NCI-H345 (cell line): ENCODE measurements around the gene FAM169A.
"Not testable (repeated sequence)": the region's sequence is repeated elsewhere in the genome, so short reads cannot be mapped to it uniquely, and the experiment has no call there.

Experiments
- DNase-seq: peaks from one replicate; lab custom pipeline; 2025; lab: John Stamatoyannopoulos, UW

Gene FAM169A, protein sequence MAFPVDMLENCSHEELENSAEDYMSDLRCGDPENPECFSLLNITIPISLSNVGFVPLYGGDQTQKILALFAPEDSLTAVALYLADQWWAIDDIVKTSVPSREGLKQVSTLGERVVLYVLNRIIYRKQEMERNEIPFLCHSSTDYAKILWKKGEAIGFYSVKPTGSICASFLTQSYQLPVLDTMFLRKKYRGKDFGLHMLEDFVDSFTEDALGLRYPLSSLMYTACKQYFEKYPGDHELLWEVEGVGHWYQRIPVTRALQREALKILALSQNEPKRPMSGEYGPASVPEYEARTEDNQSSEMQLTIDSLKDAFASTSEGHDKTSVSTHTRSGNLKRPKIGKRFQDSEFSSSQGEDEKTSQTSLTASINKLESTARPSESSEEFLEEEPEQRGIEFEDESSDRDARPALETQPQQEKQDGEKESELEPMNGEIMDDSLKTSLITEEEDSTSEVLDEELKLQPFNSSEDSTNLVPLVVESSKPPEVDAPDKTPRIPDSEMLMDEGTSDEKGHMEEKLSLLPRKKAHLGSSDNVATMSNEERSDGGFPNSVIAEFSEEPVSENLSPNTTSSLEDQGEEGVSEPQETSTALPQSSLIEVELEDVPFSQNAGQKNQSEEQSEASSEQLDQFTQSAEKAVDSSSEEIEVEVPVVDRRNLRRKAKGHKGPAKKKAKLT

DNA sequence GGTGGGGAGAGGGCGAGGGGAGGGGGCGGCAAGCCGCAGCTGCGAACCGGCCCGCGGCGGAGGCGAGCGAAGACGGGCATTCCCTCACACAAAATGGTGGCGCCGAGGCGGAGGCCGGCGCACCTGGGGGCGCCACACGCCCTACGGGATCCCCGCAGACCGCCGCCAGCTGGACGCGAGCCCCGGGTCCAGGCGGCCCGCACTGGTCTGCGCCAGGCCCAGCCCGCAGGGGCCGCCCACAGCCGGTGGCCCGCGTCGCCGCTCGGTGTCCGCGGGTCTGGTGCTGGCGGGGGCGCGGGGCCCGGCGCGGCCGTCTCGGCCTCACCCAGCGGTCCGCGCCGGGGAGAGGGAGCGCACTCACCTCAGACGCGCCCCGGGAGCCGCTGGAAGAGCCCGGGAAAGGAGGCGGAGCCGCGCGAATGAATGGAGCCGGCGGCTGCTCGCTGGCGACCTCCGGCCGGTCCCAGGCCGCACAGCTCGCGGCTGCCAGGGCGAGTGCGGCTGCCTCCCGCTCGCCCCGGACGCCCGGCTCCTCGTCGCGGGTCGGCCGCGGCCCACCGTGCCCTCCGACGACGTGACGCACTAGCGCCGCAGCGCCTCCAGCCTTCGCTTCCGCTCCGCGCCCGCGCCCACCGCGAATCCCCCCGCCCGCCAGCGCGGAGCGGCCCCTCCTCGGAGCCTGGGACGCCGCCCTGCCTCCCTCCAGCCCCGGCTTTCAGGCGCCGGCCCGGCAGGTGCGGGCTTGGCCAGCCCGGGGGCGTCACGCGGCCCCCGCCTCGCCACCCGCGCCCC is at the start of gene FAM169A:
TSS of gene FAM169A (minus strand) at position 584 of the 792 bp plus-strand sequence. CDS start 24,711 bp downstream, outside the sequence.
- peak; percentile 59 for DNase-seq

DNA sequence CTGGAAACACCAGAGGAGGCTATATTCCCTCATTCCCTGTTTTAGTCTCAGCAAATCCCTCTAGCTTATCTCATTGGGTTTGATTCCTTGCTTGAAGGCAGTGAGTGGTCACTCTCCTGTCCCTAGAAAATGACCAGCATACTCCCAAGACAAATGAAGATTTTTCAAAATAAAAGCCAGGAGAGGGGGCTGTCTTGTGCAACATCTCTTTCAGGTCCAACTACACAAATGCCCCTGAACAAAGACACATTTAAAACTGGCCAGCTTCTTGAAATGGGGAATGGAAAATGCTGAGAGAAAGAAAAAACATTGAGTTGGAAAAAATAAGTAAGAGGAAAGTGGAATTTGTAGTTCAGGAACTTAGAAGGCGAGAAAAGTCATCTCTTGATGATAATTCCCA is 49.3 kb upstream of the FAM169A start:
- no peak for DNase-seq

DNA sequence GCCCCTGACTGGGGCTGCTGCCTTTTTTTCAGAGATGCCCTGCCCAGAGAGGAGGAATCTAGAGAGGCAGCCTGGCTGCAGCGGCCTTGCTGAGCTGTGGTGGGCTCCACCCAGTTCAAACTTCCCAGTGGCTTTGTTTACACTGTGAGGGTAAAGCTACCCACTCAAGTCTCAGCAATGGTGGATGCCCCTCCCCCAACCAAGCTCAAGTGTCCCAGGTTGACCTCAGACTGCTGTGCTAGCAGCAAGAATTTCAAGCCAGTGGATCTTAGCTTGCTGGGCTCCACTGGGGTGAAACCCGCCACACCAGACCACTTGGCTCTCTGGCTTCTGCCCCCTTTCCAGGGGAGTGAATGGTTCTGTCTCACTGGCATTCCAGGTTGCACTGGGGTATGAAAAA is 45.2 kb upstream of the FAM169A start:
- not testable (repeated sequence) for DNase-seq

DNA sequence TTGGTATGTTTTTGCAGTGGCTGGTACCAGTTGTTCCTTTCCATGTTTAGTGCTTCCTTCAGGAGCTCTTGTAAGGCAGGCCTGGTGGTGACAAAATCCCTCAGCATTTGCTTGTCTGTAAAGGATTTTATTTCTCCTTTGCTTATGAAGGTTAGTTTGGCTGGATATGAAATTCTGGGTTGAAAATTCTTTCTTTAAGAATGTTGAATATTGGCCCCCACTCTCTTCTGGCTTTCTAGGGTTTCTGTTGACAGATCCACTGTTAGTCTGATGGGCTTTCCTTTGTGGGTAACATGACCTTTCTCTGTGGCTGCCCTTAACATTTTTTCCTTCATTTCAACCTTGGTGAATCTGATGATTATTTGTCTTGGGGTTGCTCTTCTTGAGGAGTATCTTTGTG is 43.7 kb upstream of the FAM169A start:
- DNase-seq, result not testable (repeated sequence)

DNA sequence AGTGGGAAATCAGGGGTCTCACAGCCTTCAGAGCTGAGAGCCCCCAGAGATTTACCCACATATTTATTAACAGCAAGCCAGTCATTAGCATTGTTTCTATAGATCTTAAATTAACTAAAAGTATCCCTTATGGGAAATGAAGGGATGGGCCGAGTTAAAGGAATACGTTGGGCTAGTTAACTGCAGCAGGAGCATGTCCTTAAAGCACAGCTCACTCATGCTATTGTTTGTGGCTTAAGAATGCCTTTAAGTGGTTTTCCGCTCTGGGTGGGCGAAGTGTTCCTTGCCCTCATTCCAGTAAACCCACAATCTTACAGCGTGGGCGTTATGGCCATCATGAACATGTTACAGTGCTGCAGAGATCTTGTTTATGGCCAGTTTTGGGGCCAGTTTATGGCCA is 42.0 kb upstream of the FAM169A start:
- not testable (repeated sequence) for DNase-seq

DNA sequence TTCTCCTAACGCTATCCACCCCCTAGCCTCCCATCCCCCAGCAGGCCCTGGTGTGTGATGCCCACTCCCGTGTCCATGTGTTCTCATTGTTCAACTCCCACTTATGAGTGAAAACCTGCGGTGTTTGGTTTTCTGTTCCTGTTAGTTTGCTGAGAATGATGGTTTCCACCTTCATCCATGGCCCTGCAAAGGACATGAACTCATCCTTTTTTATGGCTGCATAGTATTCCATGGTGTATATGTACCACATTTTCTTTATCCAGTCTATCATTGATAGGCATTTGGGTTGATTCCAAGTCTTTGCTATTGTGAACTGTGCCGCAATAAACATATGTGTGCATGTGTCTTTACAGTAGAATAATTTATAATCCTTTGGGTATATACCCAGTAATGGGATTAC is 38.5 kb upstream of the FAM169A start:
- not testable (repeated sequence) for DNase-seq

DNA sequence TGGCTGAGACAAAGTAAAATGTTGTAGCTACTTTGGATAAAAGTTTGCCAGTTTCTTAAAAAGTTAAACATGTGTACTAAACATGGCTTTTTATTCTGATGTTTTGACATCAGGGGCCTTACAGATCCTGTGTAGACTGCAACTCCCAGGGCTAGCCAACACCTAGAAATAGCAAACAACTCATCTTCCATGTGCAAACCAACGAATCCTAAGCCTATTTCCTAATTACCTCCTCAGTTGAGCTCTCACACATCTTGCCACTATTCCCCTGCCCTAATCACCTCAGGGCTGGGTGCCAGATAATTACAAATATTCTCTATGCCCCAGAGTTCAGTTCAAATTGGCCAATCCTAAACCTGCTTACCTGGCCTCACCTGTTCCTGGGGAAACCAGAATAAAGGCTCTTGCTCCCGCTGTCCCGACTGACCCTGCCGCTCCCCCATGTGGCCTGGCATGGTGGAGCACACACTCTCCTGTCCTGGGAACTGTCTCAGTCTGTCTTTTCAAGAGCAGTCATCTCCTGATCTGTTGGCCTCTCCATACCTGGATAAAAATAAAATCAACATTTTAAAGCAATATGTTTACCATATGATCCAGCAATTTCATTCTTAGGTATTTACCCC is 37.1 kb upstream of the FAM169A start:
- peak; percentile 9 for DNase-seq

DNA sequence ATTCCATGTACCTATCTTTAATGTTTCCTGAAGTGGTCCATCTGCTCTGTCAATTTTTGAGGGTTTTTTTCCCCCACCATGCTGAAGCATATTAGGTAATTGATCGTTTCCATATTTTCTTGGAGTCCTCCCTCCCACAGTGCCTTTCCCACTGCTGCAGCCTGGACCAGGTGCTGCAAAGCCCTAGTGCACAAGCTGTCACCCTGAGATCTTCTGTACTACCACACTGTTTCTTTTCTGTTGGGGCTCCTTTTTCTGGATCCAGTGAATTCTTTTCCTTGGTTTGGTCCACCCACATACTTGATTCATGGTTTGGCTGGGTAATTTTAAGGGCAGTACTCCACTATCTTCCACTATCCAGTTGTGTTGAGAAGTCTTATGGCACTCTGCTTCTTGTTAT is 30.9 kb upstream of the FAM169A start:
- no peak for DNase-seq

DNA sequence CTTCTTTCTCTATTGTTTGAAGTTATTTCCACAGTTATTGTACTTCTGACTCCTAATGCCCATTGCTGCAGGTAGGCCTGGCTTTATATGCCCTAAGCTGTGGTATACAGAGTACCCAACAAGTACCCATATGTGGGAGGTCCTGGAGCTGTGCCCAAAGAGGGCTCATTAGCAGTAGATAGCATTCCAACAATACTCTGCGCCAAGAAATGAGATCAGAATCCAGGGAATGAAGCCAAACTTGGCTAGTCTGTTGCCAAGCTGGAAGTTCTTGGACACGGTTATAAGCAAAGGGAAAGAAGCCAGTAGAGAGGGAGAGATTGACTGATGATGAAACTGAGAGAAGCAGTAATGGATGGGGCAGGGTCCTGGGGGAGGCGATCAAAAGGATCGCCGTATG is 29.7 kb upstream of the FAM169A start:
- no peak for DNase-seq

DNA sequence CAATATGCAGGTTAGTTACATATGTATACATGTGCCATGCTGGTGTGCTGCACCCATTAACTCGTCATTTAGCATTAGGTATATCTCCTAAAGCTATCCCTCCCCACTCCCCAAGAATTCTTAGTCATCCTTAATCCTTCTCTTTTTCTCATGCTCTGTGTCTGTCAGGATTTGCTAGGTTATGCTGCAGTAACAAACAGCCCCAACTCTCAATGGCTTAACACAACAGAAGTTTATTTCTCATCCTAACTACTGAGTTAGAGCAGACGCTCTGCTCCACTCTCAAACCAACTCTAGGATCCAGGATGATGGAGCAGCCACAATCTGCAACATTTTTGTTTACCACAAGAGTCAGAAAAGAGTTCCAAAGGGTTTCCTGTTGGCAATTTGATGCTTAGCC is 28.2 kb upstream of the FAM169A start:
- no peak for DNase-seq

DNA sequence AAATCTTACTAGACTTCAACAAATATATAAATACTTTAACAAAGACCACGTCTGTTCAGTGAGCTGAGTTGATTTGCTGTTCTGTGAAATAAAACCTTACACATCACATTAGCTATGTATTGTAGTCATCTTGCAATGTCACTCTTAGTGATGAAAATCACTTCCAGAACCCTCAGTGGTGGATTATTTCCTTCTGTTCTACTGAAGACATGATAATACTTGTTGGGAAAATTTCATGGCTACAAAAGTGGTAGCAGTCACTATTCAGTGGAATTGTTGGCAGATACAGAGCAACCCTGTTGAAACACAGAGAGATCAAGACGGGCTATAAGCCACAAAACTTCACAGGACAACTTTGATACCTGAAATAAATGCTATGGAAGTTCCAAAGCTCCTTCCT is 26.7 kb upstream of the FAM169A start:
- DNase-seq, result no peak

DNA sequence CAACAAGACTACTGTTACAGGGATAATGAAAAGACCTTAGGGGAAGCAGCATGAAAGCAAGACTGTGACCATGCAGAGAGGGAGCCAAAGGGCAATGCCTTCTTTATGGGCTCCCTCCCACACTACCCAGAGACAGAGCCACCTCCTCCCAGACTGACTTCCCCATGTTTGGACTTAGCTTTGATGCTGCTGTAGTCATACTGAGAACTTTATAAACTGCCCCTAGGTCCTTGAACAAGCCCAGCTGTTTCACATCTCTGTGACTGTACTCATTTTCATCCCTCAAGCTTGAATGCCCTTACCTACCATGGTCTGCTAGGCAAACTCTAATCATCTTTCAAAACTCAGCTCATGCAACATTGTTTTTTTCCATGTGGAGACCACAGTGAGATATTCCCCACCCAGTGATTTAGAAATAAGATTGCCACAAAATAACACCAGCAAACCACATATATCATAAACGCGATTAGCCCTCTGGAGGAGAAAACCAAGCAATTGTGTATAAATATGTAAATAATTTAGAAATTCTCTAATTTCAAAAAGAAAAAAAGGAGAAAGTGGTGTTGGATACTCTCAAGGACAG is 23.4 kb upstream of the FAM169A start:
- DNase-seq, result no peak

DNA sequence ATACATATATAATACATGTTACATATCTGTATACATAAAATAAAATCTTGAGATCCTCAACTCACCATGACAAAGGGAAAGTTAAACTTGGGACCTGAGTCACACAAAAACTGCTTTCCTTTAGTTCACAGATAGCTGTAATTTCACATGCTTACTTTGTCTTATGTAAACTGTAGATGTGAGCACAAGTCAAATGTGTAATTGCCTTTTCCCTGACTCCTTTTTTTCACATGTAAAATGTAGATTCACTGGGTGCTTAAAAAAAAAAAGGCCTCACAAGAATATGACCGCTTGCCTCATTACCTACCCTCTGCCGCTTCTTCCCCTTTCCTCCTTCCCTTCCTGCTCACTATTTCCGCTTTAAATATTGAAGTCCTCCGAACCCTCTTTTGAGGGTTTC is 21.9 kb upstream of the FAM169A start:
- DNase-seq, result no peak

DNA sequence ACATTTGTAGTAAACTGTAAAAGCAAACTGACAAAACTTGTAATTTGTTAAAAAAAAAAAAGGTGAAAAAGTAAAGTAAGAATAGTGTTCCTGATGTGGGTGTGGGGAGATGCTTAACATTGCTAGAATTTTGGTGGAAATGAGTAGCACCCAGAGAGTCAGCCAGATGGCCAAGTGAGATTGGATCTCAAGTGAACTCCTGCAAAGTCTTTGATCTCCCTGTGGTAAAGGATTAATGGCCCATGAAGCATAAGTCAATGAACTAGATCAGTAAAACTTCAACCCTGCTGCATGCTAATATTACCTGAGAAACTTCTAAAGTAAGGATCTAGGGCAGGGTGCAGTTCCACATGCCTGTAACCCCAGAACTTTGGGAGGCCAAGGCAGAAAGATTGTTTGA is 19.0 kb upstream of the FAM169A start:
- no peak for DNase-seq

DNA sequence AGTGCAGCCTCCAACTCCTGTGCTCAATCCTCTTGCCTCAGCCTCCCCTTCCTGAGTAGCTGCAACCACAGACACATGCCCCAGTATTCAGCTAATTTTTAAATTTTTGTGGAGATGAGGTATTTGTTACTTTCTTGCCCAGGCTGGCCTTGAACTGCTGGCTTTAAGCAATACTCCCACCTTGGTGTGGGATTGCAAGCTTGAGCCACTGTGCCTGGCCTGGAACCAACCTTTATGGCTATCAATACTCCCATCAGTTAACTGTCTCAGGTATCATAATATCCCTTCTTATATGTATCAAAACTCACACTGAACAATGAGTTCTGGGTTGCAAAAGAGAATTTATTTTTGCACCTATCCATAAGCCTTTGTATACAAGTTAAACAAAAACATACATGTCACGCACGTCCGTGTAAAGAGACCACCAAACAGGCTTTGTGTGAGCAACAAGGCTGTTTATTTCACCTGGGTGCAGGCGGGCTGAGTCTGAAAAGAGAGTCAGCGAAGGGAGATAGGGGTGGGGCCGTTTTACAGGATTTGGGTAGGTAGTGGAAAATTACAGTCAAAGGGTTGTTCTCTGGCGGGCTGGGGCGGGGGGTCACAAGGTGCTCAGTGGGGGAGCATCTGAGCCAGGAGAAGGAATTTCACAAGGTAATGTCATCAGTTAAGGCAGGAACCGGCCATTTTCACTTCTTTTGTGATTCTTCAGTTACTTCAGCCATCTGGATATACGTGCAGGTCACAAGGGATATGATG is 16.4 kb upstream of the FAM169A start:
- not testable (repeated sequence) for DNase-seq

DNA sequence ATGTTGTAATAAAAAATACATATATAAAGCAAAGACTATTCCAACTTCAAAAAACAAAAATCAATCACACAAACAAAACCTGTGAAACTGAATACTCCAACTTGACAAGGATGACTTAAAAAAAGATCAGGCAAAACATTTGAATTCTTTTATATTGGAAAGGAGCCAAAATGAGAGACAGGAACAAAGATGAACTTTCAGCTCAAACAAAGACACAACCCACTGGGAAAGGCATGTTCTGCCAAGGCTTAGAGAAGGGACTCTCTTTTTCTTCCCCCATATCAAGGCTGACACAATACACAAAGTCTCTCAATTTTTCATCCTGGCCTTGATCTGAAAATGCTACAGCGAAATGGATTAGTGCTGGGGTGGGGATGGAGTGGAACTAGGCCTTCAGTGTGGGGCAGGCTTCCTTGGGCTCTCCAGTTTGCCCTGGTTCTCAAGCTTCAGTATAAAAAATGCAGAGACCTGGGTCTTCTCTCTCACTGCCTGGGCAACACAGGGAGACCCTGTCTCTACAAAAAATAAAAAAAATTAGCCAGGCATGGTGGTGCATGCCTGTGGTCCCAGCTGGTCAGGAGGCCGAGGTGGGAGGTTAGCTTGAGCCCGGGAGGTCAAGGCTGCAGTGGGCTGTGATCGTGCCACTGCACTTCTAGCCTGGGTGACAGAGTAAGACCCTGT is 11.6 kb upstream of the FAM169A start:
- DNase-seq, result peak; percentile 23

DNA sequence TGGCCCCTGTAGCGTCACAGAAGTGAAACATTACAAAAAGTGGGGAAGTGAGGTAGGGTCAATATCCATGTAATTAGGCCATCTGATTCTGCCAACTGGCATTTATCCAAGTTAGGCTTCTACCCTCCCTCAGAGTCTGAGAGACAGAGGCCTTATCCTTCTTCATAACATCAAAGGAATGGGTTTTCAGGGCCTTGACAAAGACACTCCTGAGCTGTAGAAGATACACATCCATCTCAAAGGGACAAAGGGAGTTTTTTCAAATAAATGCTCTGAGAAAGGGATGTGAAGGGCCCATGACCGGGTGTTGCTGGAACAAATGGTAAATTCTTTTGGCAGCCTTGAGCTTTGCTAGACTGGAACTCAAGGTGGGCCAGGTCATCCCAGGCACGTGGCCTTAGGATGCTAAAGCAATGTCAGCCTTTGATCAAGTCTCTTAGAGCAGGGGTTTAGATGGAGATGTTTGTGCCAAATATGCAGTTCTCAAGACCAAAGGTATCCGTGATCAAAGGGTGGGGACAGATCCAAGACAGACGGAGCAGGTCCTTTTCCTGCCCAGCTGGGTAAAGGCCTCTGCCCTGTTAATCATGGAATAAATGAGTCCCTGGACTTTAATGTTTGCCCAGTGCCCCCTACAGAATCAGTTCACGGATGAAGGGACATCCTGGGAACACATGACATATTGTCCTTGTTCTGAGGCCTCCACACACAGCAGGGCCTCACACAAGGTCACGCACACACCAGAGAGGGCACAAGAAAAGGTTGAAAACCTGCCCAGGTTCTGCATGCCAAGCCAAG is 10.0 kb upstream of the FAM169A start:
- DNase-seq, result no peak

DNA sequence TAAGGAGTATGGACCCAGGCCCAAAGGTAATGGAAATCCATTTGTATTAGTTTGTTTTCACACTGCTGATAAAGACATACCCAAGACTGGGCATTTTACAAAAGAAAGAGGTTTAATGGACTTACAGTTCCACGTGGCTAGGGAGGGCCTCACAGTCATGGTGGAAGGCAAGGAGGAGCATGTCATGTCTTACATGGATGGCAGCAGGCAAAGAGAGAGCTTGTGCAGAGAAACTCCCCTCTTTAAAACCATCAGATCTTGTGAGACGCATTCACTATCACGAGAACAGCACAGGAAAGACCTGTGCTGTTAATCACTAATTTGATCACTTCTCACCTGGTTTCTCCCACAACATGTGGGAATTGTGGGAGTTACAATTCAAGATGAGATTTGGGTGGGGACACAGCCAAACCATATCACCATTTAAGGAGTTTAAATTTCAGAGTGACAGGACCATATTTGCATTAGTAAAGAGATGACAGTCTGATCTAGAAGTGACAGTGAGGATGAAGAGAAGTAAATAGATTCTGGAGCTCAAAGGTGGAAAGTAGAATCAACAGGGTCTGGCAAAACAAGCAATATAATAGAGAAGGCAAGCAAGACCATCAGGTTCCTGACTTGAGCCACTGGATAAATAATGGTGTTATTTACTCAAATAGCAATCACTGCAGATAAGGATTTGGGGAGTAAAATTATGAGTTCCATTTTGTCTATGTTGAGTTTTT is 7.5 kb upstream of the FAM169A start:
- DNase-seq, result no peak
